ENCODE results near the gene STK31.
"Not testable (repeated sequence)": the region's sequence is repeated elsewhere in the genome, so short reads cannot be mapped to it uniquely, and the experiment has no call there.

Gene STK31

DNA sequence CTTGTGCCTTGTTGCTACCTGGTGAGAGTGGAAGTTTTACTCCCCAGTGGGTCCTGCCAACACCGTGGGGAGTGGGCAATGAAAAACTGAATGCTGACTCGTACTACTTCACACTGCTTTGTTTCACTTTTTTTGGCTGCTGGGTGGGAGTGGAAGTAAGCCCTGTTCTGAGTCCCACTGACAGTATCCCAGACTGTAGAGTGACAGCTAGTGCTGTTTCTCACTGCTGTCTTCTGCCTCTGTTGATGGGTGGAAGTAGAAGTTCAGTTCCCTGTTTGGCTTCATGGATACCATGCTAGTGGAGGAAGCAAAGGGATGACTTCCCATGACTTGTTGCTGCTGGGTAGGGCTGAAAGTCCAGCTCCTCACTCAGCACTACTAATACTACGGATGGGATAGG is 98.4 kb downstream of the STK31 start:
- no peaks in the 10 kb centered on the region for H3K27me3 ChIP-seq (ENCODE audit: control insufficient read depth, low read length)
- H4K20me1 ChIP-seq (ENCODE audit: control insufficient read depth, insufficient read depth, low read depth, low read length): no peaks in the 10 kb centered on the region
- no peaks in the 10 kb centered on the region for H3K79me2 ChIP-seq (ENCODE audit: control insufficient read depth, low read length)
- no peaks in the 10 kb centered on the region for H3F3A ChIP-seq (ENCODE audit: control insufficient read depth, insufficient read depth)
- no peaks in the 10 kb centered on the region for H3K9me2 ChIP-seq (replicated peaks; ENCODE audit: control insufficient read depth, low read length)
- H3K4me2 ChIP-seq (ENCODE audit: low read length): no peak overlapping the region
- TF ChIP-seq CTCF (IDR thresholded peaks at IDR 0.05; ENCODE audit: low read depth, low read length, poor library complexity, severe bottlenecking): no peak
- TF ChIP-seq EZH2phosphoT487 (IDR thresholded peaks at IDR 0.05; ENCODE audit: borderline replicate concordance, low read length): no peak
- no peak overlapping the region for H3K27ac ChIP-seq (ENCODE audit: low read depth, low read length)
- no peak overlapping the region for H3K4me3 ChIP-seq (ENCODE audit: low read length)
- no peaks in the 10 kb centered on the region for H3K36me3 ChIP-seq (ENCODE audit: control insufficient read depth, low read length)
- peaks cover 19% of the 10 kb centered on the region; the same call in 1 of the 2 replicates for H3K9me3 ChIP-seq (ENCODE audit: control insufficient read depth, insufficient read depth, low read length)
- H3K4me1 ChIP-seq (ENCODE audit: control insufficient read depth, low read length): no peaks in the 10 kb centered on the region

- H3K36me3 ChIP-seq (ENCODE audit: control insufficient read depth, low read length): no peaks in the 10 kb centered on the region
- H3K27me3 ChIP-seq (ENCODE audit: control insufficient read depth, low read length): no peaks in the 10 kb centered on the region
- peaks cover 19% of the 10 kb centered on the region; the same call in 1 of the 2 replicates for H3K9me3 ChIP-seq (ENCODE audit: control insufficient read depth, insufficient read depth, low read length)
- H3K27ac ChIP-seq (ENCODE audit: low read depth, low read length): no peak overlapping the region
- no peak overlapping the region for H3K4me3 ChIP-seq (ENCODE audit: low read length)
- no peaks in the 10 kb centered on the region for H3K79me2 ChIP-seq (ENCODE audit: control insufficient read depth, low read length)
- no peak overlapping the region for H3K4me2 ChIP-seq (ENCODE audit: low read length)
- TF ChIP-seq EZH2phosphoT487 (IDR thresholded peaks at IDR 0.05; ENCODE audit: borderline replicate concordance, low read length) (no peak), CTCF (IDR thresholded peaks at IDR 0.05; ENCODE audit: low read depth, low read length, poor library complexity, severe bottlenecking) (no peak)
- no peaks in the 10 kb centered on the region for H3F3A ChIP-seq (ENCODE audit: control insufficient read depth, insufficient read depth)
- H4K20me1 ChIP-seq (ENCODE audit: control insufficient read depth, insufficient read depth, low read depth, low read length): no peaks in the 10 kb centered on the region
- no peaks in the 10 kb centered on the region for H3K4me1 ChIP-seq (ENCODE audit: control insufficient read depth, low read length)
- H3K9me2 ChIP-seq (replicated peaks; ENCODE audit: control insufficient read depth, low read length): no peaks in the 10 kb centered on the region
These were observed 100.1 kb downstream of the STK31 start for GRCh38 chr7:23810099-23810498.

GRCh38 chr7:23811540-23811939 is 101.5 kb downstream of the STK31 start:
- Histone ChIP-seq H3K4me1 (ENCODE audit: control insufficient read depth, low read length) (no peaks in the 10 kb centered on the region), H3K4me2 (ENCODE audit: low read length) (no peak overlapping the region), H3K79me2 (ENCODE audit: control insufficient read depth, low read length) (no peaks in the 10 kb centered on the region), H3K4me3 (ENCODE audit: low read length) (no peak overlapping the region), H3F3A (ENCODE audit: control insufficient read depth, insufficient read depth) (no peaks in the 10 kb centered on the region), H3K27ac (ENCODE audit: low read depth, low read length) (no peak overlapping the region), H3K27me3 (ENCODE audit: control insufficient read depth, low read length) (no peaks in the 10 kb centered on the region), H3K9me3 (ENCODE audit: control insufficient read depth, insufficient read depth, low read length) (peaks cover 19% of the 10 kb centered on the region; the same call in 1 of the 2 replicates), H3K9me2 (replicated peaks; ENCODE audit: control insufficient read depth, low read length) (no peaks in the 10 kb centered on the region), H4K20me1 (ENCODE audit: control insufficient read depth, insufficient read depth, low read depth, low read length) (no peaks in the 10 kb centered on the region), H3K36me3 (ENCODE audit: control insufficient read depth, low read length) (no peaks in the 10 kb centered on the region)
- peak; percentile 80 for TF ChIP-seq CTCF (IDR thresholded peaks at IDR 0.05; ENCODE audit: low read depth, low read length, poor library complexity, severe bottlenecking)
- TF ChIP-seq EZH2phosphoT487 (IDR thresholded peaks at IDR 0.05; ENCODE audit: borderline replicate concordance, low read length): no peak

- not testable (repeated sequence) for H3K27me3 ChIP-seq (ENCODE audit: control insufficient read depth, low read length); H3K79me2 ChIP-seq (ENCODE audit: control insufficient read depth, low read length); H4K20me1 ChIP-seq (ENCODE audit: control insufficient read depth, insufficient read depth, low read depth, low read length); H3K4me1 ChIP-seq (ENCODE audit: control insufficient read depth, low read length); H3K36me3 ChIP-seq (ENCODE audit: control insufficient read depth, low read length); H3F3A ChIP-seq (ENCODE audit: control insufficient read depth, insufficient read depth); H3K4me3 ChIP-seq (ENCODE audit: low read length); H3K9me3 ChIP-seq (ENCODE audit: control insufficient read depth, insufficient read depth, low read length); H3K27ac ChIP-seq (ENCODE audit: low read depth, low read length); H3K4me2 ChIP-seq (ENCODE audit: low read length); H3K9me2 ChIP-seq (replicated peaks; ENCODE audit: control insufficient read depth, low read length)
These were observed 118.1 kb downstream of the STK31 start for GRCh38 chr7:23828125-23828524.

GRCh38 chr7:23832733-23833132 is 122.7 kb downstream of the STK31 start:
- H3K4me2 ChIP-seq (ENCODE audit: low read length); H3K27ac ChIP-seq (ENCODE audit: low read depth, low read length); H3F3A ChIP-seq (ENCODE audit: control insufficient read depth, insufficient read depth); H3K4me3 ChIP-seq (ENCODE audit: low read length); H3K27me3 ChIP-seq (ENCODE audit: control insufficient read depth, low read length); H3K79me2 ChIP-seq (ENCODE audit: control insufficient read depth, low read length); H3K4me1 ChIP-seq (ENCODE audit: control insufficient read depth, low read length); H3K36me3 ChIP-seq (ENCODE audit: control insufficient read depth, low read length); H3K9me2 ChIP-seq (replicated peaks; ENCODE audit: control insufficient read depth, low read length); H4K20me1 ChIP-seq (ENCODE audit: control insufficient read depth, insufficient read depth, low read depth, low read length): not testable (repeated sequence)
- H3K9me3 ChIP-seq (ENCODE audit: control insufficient read depth, insufficient read depth, low read length): peaks cover 31% of the 10 kb centered on the region

All from DOHH2 (cell line).